ENCODE results near the gene BICDL1. TPM values are rescaled to one million over a fixed set of nuclear protein-coding genes. Genes with fewer than 3 reads are reported as not detected.

BICDL1 gene
- total and polyA plus RNA-seq, 2 of the 4 experiments (the other 2 are of a cell fraction) = not detected

DNA sequence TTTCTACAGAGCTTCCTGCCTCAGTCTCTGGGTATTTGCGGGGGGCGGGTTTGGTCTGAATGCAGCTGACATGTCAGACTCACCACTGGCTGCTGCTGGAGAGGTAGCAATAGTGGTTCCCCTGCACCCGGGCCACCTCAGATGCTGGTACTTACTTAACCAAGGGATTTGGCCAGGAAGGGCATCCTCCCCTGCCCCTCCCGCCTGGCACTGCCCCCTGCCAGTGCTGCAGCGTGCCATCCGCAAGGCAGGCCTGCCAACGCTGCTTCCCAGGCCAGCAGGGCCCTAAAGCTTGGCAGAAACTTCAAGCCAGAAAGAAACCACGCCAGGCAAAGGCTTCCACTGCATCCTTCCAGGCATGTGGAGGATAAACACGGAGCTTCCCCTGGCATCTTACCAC, 105.4 kb downstream of the BICDL1 start:
- no peak for ATAC-seq (ENCODE audit: low read depth)
- no peaks in the 10 kb centered on the region for H3K27me3 ChIP-seq (ENCODE audit: control insufficient read depth, insufficient read depth, low read length)
- no peak overlapping the region for H2BK5ac ChIP-seq (ENCODE audit: low read depth, low read length, poor library complexity, severe bottlenecking)
- no peak overlapping the region for H3K18ac ChIP-seq (ENCODE audit: low read depth, low read length)
- intact Hi-C loops (cut with micrococcal nuclease) = no loop called here
- DNase-seq = no peak
- no peak overlapping the region for H3K14ac ChIP-seq (replicated peaks; ENCODE audit: low read depth, low read length)
- no peak overlapping the region for H2BK15ac ChIP-seq (ENCODE audit: low read depth, low read length)
- no peak overlapping the region for H3K4ac ChIP-seq (ENCODE audit: low read depth, low read length)
- dilution Hi-C loops (cut with HindIII; ENCODE audit: low sequenced_read_pairs, unreplicated experiment) = no loop called here
- H3K56ac ChIP-seq (ENCODE audit: extremely low read depth, insufficient read depth, low read length) = no peak overlapping the region
- no peak overlapping the region for H3K9ac ChIP-seq (ENCODE audit: low read depth, low read length)
- H2BK20ac ChIP-seq (ENCODE audit: low read depth, low read length) = no peak overlapping the region
- peaks cover 42% of the 10 kb centered on the region for H4K20me1 ChIP-seq (ENCODE audit: insufficient read depth, low read length)
- TF ChIP-seq CHD1 (IDR thresholded peaks at IDR 0.05; ENCODE audit: low read depth, low read length) (no peak), FOS (IDR thresholded peaks at IDR 0.05; ENCODE audit: low read depth, low read length) (no peak), RFX5 (IDR thresholded peaks at IDR 0.05; ENCODE audit: low read depth, low read length) (no peak), SMC3 (IDR thresholded peaks at IDR 0.05; ENCODE audit: low read depth, low read length) (no peak), MAFK (IDR thresholded peaks at IDR 0.05; ENCODE audit: low read depth, low read length) (no peak), CEBPB (IDR thresholded peaks at IDR 0.05; ENCODE audit: low read depth, low read length) (no peak), RAD21 (IDR thresholded peaks at IDR 0.05; ENCODE audit: low read length) (no peak), MXI1 (IDR thresholded peaks at IDR 0.05; ENCODE audit: borderline replicate concordance, low read depth, low read length) (no peak), RCOR1 (IDR thresholded peaks at IDR 0.05; ENCODE audit: insufficient replicate concordance, low read length) (no peak), BHLHE40 (IDR thresholded peaks at IDR 0.05; ENCODE audit: low read depth, low read length) (no peak), NFE2L2 (IDR thresholded peaks at IDR 0.05; ENCODE audit: low read depth, low read length) (no peak), POLR2A (IDR thresholded peaks at IDR 0.05; ENCODE audit: low read depth, low read length) (no peak), MAZ (IDR thresholded peaks at IDR 0.05; ENCODE audit: borderline replicate concordance, low read depth, low read length) (no peak)
- TF ChIP-seq, protein P1, sequence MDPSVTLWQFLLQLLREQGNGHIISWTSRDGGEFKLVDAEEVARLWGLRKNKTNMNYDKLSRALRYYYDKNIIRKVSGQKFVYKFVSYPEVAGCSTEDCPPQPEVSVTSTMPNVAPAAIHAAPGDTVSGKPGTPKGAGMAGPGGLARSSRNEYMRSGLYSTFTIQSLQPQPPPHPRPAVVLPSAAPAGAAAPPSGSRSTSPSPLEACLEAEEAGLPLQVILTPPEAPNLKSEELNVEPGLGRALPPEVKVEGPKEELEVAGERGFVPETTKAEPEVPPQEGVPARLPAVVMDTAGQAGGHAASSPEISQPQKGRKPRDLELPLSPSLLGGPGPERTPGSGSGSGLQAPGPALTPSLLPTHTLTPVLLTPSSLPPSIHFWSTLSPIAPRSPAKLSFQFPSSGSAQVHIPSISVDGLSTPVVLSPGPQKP (IDR thresholded peaks at IDR 0.05; ENCODE audit: borderline replicate concordance, low read depth, low read length) = no peak
- TF ChIP-seq, protein P2, sequence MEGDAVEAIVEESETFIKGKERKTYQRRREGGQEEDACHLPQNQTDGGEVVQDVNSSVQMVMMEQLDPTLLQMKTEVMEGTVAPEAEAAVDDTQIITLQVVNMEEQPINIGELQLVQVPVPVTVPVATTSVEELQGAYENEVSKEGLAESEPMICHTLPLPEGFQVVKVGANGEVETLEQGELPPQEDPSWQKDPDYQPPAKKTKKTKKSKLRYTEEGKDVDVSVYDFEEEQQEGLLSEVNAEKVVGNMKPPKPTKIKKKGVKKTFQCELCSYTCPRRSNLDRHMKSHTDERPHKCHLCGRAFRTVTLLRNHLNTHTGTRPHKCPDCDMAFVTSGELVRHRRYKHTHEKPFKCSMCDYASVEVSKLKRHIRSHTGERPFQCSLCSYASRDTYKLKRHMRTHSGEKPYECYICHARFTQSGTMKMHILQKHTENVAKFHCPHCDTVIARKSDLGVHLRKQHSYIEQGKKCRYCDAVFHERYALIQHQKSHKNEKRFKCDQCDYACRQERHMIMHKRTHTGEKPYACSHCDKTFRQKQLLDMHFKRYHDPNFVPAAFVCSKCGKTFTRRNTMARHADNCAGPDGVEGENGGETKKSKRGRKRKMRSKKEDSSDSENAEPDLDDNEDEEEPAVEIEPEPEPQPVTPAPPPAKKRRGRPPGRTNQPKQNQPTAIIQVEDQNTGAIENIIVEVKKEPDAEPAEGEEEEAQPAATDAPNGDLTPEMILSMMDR (conservative IDR thresholded peaks at IDR 0.05; ENCODE audit: low read depth, low read length) = no peak
- TF ChIP-seq, protein P3, sequence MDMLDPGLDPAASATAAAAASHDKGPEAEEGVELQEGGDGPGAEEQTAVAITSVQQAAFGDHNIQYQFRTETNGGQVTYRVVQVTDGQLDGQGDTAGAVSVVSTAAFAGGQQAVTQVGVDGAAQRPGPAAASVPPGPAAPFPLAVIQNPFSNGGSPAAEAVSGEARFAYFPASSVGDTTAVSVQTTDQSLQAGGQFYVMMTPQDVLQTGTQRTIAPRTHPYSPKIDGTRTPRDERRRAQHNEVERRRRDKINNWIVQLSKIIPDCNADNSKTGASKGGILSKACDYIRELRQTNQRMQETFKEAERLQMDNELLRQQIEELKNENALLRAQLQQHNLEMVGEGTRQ (IDR thresholded peaks at IDR 0.05; ENCODE audit: low read depth, low read length) = no peak
- H3K9me1 ChIP-seq (ENCODE audit: insufficient read depth, low read length) = 0 out of 2 replicates have a peak, but pooled peaks cover 11% of the 10 kb centered on the region
- H2AFZ ChIP-seq (replicated peaks; ENCODE audit: low read length, poor library complexity) = no peak overlapping the region
- BruUV-seq (replicated peaks) = no TSS peak
- no peak overlapping the region for H3K4me2 ChIP-seq (ENCODE audit: low read depth, low read length)
- no peaks in the 10 kb centered on the region for H3K9me3 ChIP-seq (ENCODE audit: control insufficient read depth, insufficient read depth, low read length)
- no peak overlapping the region for H2BK120ac ChIP-seq (ENCODE audit: low read depth, low read length)
- no peak overlapping the region for H3K4me3 ChIP-seq (ENCODE audit: insufficient read depth, low read depth, low read length)
- H4K8ac ChIP-seq (ENCODE audit: low read depth in 2 of 2, low read length in 2 of 2) = no peak overlapping the region
- H3K36me3 ChIP-seq (ENCODE audit: control insufficient read depth, insufficient read depth, low read length) = peaks cover 46% of the 10 kb centered on the region
- H4K91ac ChIP-seq (ENCODE audit: insufficient read depth, low read depth, low read length) = no peak overlapping the region
- no peak overlapping the region for H2AK9ac ChIP-seq (replicated peaks; ENCODE audit: low read depth, low read length, poor library complexity)
- H3K27ac ChIP-seq (ENCODE audit: insufficient read depth, low read length) = no peak overlapping the region
- H3K4me1 ChIP-seq (ENCODE audit: control insufficient read depth, insufficient read depth, low read length) = no peaks in the 10 kb centered on the region; the same call in 1 of the 2 replicates
- no peak overlapping the region for H4K5ac ChIP-seq (ENCODE audit: low read depth, low read length)
- WGBS, 2 experiments (ENCODE audit: extremely low coverage in 2 of 2, insufficient read length in 1 of 2) = 66% methylated on average over 4 of the region's 9 CpGs; no CpG with 5 or more reads in 1 of the 2 experiments
- ChIA-PET CTCF (no interaction called here), POLR2A (ENCODE audit: unreplicated experiment) (no interaction called here)
- no peak overlapping the region for H3K23ac ChIP-seq (ENCODE audit: low read depth, low read length)
- H3K79me1 ChIP-seq (ENCODE audit: low read depth in 1 of 2, low read length in 2 of 2) = peaks cover 0 to 32% of the 10 kb centered on the region in 2 experiments; a peak in 3 of 4 replicates
- H2AK5ac ChIP-seq (ENCODE audit: low read depth, low read length) = no peak overlapping the region
- in situ Hi-C loops (cut with MboI; ENCODE audit: low sequenced_read_pairs) = no loop called here

All from IMR-90 (cell line).